Gastroesophageal sphincter (tissue), 3 donors: ENCODE results near the gene UBFD1.

Experiments
- CTCF ChIP-seq, 4 experiments: fragments of 200-600 bp in 2 of 4; fragments of 450-650 bp in 2 of 4; sonication (generic) in 1 of 4; IDR thresholded peaks; one replicate each; pipeline ENCODE4 v1.5.1; 2017 to 2019; ENCODE audit warnings: antibody characterized with exemption in 4 of 4, mild to moderate bottlenecking in 2 of 4, moderate library complexity in 2 of 4
- EP300 ChIP-seq: sonication (generic); formaldehyde crosslinking; IDR thresholded peaks from one replicate; pipeline ENCODE4 v1.6.1; 2017; ENCODE audit warnings: antibody characterized with exemption, mild to moderate bottlenecking
- POLR2A ChIP-seq, 2 donors: fragments of 450-650 bp; IDR thresholded peaks; one replicate each; pipeline ENCODE4 v1.6.1; 2017; ENCODE audit warnings: antibody characterized with exemption in 2 of 2, mild to moderate bottlenecking in 2 of 2, moderate library complexity in 1 of 2
- POLR2AphosphoS5 ChIP-seq: sonication (generic); formaldehyde crosslinking; IDR thresholded peaks from one replicate; pipeline ENCODE4 v1.6.1; 2017; ENCODE audit warnings: antibody characterized with exemption

GRCh38 chr16:23590181-23590580 is 32.7 kb downstream of the UBFD1 start:
- TF ChIP-seq POLR2AphosphoS5 = no peak
- TF ChIP-seq CTCF (IDR thresholded peaks at IDR 0.05) = no peak
- no peak for TF ChIP-seq POLR2A (IDR thresholded peaks at IDR 0.05)
- TF ChIP-seq EP300 = no peak
